Measurements from ENCODE around the gene OR5B12.
"Not testable (repeated sequence)": the region's sequence is repeated elsewhere in the genome, so short reads cannot be mapped to it uniquely, and the experiment has no call there.

OR5B12 gene

GRCh38 chr11:58442136-58442535 lies at the start of gene OR5B12:
OR5B12 (minus strand) TSS chr11:58442236; CDS start chr11:58440151, 2,085 bp downstream.
- DNase-seq = no peak

GRCh38 chr11:58490827-58491226 lies 48.8 kb upstream of the OR5B12 start:
- DNase-seq = no peak

- no peak for DNase-seq
Measured at GRCh38 chr11:58487170-58487569, 45.1 kb upstream of the OR5B12 start.

GRCh38 chr11:58485961-58486360 lies 43.9 kb upstream of the OR5B12 start:
- DNase-seq = no peak

- no peak for DNase-seq
Measured at GRCh38 chr11:58471892-58472291, 29.9 kb upstream of the OR5B12 start.

- no peak for DNase-seq
Measured at GRCh38 chr11:58466293-58466692, 24.3 kb upstream of the OR5B12 start.

GRCh38 chr11:58465690-58466089 lies 23.7 kb upstream of the OR5B12 start:
- no peak for DNase-seq

- no peak for DNase-seq
Measured at GRCh38 chr11:58451585-58451984, 9.5 kb upstream of the OR5B12 start.

- no peak for DNase-seq
Measured at GRCh38 chr11:58446294-58446693, 4.3 kb upstream of the OR5B12 start.

GRCh38 chr11:58444300-58444699 lies 2.3 kb upstream of the OR5B12 start:
- DNase-seq = no peak

- no peak for DNase-seq
Measured at GRCh38 chr11:58438486-58438885, 3.5 kb downstream of the OR5B12 start.

- no peak for DNase-seq
Measured at GRCh38 chr11:58434217-58434616, 7.8 kb downstream of the OR5B12 start.

GRCh38 chr11:58433638-58434203 lies 8.3 kb downstream of the OR5B12 start:
- DNase-seq = no peak

- DNase-seq = no peak
Measured at GRCh38 chr11:58429273-58429672, 12.8 kb downstream of the OR5B12 start.

- DNase-seq = no peak
Measured at GRCh38 chr11:58428021-58428420, 14.0 kb downstream of the OR5B12 start, which contains the start of gene OR5B2. OR5B2 (minus strand) TSS chr11:58428121; CDS start chr11:58423261, 4,860 bp downstream.

GRCh38 chr11:58406774-58407173 lies 35.3 kb downstream of the OR5B12 start, which contains the start of gene OR5B3:
OR5B3 (minus strand) TSS chr11:58406874; CDS start chr11:58403409, 3,465 bp downstream.
- DNase-seq = no peak

- DNase-seq = not testable (repeated sequence)
Measured at GRCh38 chr11:58399622-58400021, 42.4 kb downstream of the OR5B12 start.

- DNase-seq = no peak
Measured at GRCh38 chr11:58395581-58395980, 46.5 kb downstream of the OR5B12 start.

- DNase-seq = no peak
Measured at GRCh38 chr11:58394195-58394594, 47.8 kb downstream of the OR5B12 start.

- DNase-seq = peak in 1 of 2 experiments; percentile 33
Measured at GRCh38 chr11:58392746-58393145, 49.3 kb downstream of the OR5B12 start.

- no peak for DNase-seq
Measured at GRCh38 chr11:58391879-58392278, 50.2 kb downstream of the OR5B12 start.

GRCh38 chr11:58390551-58391063 lies 51.4 kb downstream of the OR5B12 start:
- no peak for DNase-seq
